Motor neuron (in vitro differentiated cells): ENCODE data around the gene SGPP2. TPM values are rescaled to one million over a fixed set of nuclear protein-coding genes. Genes with fewer than 3 reads are reported as not detected.
A peak's percentile ranks its signal among the peaks of the same experiment; 100 is the strongest.
"Not testable (repeated sequence)": the region's sequence is repeated elsewhere in the genome, so short reads cannot be mapped to it uniquely, and the experiment has no call there.

Experiments used
- ATAC-seq, 8 experiments: fragments of 200-7000 bp; cut with Tn5 transposase; replicated peaks in 6 of 8; 2 replicates each; pipeline ENCODE4 v1.8.0; 2021; ENCODE audit warnings: mild to moderate bottlenecking in 8 of 8, moderate library complexity in 8 of 8
- H3K27ac ChIP-seq, 2 donors: fragments of 250-450 bp; sonication (Bioruptor Pico); 2 replicates each; pipeline ENCODE4 v1.9.0; 2021; ENCODE audit warnings: antibody characterized with exemption in 2 of 2, mild to moderate bottlenecking in 2 of 2, moderate library complexity in 1 of 2
- H3K4me1 ChIP-seq, 2 donors: fragments of 250-450 bp; sonication (Bioruptor Pico); replicated peaks in 1 of 2; 2 replicates each; pipeline ENCODE4 v1.6.1; 2021; ENCODE audit warnings: antibody characterized with exemption in 2 of 2, mild to moderate bottlenecking in 2 of 2, moderate library complexity in 1 of 2
- H3K4me3 ChIP-seq, 5 donors: fragments of 250-450 bp; sonication (Bioruptor Pico); 2 replicates each; pipeline ENCODE4 v1.9.0; 2021; ENCODE audit warnings: antibody characterized with exemption in 5 of 5, mild to moderate bottlenecking in 5 of 5, moderate library complexity in 4 of 5
- WGBS, 10 experiments: fragments of 450-650 bp; shearing (Covaris generic); methylation state at CpG; one replicate each; pipeline ENCODE4 v1.0.0; 2022; 5-methylcytosine and 5-hydroxymethylcytosine counted together
- in situ Hi-C, 9 experiments: fragments of 400-800 bp; cut with MboI; loops; one replicate each; pipeline ENCODE4 v1.15.0; 2021; ENCODE audit warnings: low sequenced_read_pairs in 9 of 9, low pct_unique_long_range_greater_than_20kb in 2 of 9; ENCODE audit not compliant: unreplicated experiment in 9 of 9
- total RNA-seq, 8 experiments: library from RNA; unstranded; fragments of 300-600 nt; gene quantifications; 2 replicates each; pipeline versions ENCODE4 v1.2.3 to v1.2.4, GENCODE V29; 2022

The SGPP2 gene
- total RNA-seq, 8 experiments from 2014 or later, result 0.22 to 2.2 (median 0.87) TPM

DNA sequence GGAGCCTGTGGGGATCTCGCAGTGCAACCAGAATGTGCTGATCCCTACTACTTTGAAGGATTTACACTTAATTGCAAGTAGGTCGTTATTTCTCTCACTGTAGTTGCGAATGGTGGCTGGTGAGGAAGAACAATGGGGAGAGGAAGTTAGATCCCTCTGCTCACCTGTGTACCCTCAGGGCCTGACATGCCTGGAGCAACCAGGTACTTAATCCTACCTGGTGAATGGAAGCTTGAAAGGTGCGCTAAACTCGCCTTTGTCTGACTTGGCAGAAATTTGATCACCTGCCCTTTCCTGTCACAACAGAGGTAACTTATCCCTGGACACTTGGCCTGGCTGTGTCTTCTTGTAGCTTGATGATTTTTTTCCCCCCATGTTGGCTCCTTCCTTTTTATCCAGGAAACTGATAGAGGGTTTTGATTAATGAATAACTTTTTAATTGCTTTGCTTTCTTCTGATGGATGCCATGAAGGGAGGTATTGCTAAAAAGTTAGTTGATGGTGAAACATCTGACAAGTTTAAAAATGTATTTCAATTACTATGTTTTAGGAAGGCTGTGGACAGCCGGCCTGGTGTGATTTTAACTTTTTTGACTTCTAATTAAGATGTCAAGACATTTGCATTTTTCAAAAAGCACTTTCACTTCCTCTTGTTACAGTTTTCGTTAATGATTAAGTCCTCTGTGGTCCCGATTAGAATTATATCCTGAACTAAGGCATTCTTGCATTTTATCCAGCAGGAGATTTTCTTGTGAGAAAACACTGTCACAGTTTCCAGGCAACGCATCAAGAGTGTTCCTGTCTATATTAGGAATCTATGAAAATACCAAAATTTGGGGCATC lies 9.2 kb downstream of the SGPP2 start:
- 18 to 100% (median 67%) methylated on average over 2 to 8 of the region's 9 CpGs for WGBS, 10 experiments
- in situ Hi-C loops, result no loop called here

GRCh38 chr2:222434204-222434603 lies 9.9 kb downstream of the SGPP2 start:
- H3K4me1 ChIP-seq, result no peaks in the 10 kb centered on the region
- no peak overlapping the region for H3K27ac ChIP-seq
- in situ Hi-C loops, result no loop called here
- no peak overlapping the region for H3K4me3 ChIP-seq
- 12 to 88% (median 65%) methylated on average over 1 to 4 of the region's 4 CpGs; no CpG with 5 or more reads in 2 of the 10 experiments for WGBS, 10 experiments
- no peak for ATAC-seq

More for the DNA sequence above, 9.2 kb downstream of the SGPP2 start:
- H3K27ac ChIP-seq, result no peak overlapping the region
- ATAC-seq, result no peak
- no peak overlapping the region for H3K4me3 ChIP-seq
- H3K4me1 ChIP-seq, result no peaks in the 10 kb centered on the region

- H3K4me3 ChIP-seq, H3K4me1 ChIP-seq, ATAC-seq, in situ Hi-C loops, H3K27ac ChIP-seq: not testable (repeated sequence)
- WGBS, 10 experiments, result 14 to 100% (median 68%) methylated on average over 1 to 6 of the region's 6 CpGs
These were observed 11.2 kb downstream of the SGPP2 start for GRCh38 chr2:222435400-222436039.

GRCh38 chr2:222436040-222436413 lies 11.7 kb downstream of the SGPP2 start:
- no peak for ATAC-seq
- H3K4me3 ChIP-seq, result no peak overlapping the region
- no peak overlapping the region for H3K27ac ChIP-seq
- peaks cover 7 to 12% of the 10 kb centered on the region in 2 donors for H3K4me1 ChIP-seq
- in situ Hi-C loops, result no loop called here
- 0 to 100% (median 31%) methylated on average over 1 to 2 of the region's 2 CpGs; no CpG with 5 or more reads in 5 of the 10 experiments for WGBS, 10 experiments

DNA sequence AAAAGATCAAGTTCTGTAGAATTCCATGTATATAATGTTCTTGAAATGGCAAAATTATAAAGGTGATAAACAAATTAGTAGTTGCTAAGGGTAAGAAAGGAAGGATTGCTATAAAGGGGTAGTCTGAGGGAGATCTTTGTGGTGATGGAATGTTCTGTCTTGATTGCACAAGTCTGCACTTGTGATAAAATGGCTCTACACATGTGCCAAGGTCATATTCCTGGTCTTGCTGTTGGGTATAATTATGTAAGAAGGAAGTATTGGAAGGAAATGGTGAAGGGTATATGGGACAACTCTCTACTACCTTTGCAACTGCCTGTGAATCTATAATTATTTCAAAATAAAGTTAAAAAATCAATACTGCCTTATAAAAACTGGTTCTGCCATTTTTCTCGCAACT lies 15.3 kb downstream of the SGPP2 start:
- Histone ChIP-seq H3K4me1 (peaks cover 12 to 29% of the 10 kb centered on the region in 2 donors), H3K4me3 (no peak overlapping the region), H3K27ac (no peak overlapping the region)
- 0 to 100% (median 83%) methylated on average over 1 of the region's 1 CpG; no CpG with 5 or more reads in 3 of the 10 experiments for WGBS, 10 experiments
- in situ Hi-C loops, result no loop called here
- ATAC-seq, result no peak

DNA sequence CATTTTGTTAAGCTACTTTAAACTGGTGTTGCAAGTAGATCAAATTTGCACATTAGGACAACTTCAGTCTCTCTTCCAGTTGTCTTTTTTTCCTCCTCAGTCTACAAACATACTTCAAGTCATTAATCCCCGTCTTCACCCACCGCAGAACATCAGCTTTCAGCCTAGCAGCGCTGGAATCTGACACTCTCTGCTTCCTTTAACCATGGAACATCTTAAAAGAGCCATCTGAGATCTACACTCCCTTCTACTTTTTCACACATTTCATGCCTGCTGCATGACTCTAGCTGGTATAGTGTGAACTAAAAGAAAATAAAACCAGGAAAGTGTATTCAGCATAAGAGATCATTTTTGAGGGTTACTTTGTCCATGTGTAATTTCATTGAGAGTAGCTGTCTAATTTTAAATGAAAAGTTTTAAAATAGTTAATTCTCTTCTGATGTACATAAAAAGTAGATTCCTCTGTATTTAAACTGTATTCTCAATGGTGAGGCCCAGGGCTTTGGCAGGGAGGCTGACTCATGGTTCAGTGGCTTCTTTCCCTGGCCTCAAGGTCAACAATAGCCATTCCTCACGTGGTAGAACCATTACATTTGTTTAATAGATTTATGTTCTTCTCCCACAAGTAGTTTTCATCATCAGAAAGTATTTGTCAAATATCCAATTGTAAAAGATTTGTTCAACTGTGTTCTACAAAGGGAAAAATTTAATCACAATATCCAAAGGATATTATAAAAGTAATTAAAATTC lies 16.5 kb downstream of the SGPP2 start:
- 0 to 80% (median 38%) methylated on average over 1 to 4 of the region's 4 CpGs; no CpG with 5 or more reads in 1 of the 10 experiments for WGBS, 10 experiments
- H3K4me1 ChIP-seq, result peaks cover 12 to 29% of the 10 kb centered on the region in 2 donors
- ATAC-seq, result peak in 7 of 8 experiments; percentile 60 to 87 (median 80)
- no peak overlapping the region for H3K27ac ChIP-seq
- in situ Hi-C loops, result no loop called here
- H3K4me3 ChIP-seq, result no peak overlapping the region

- in situ Hi-C loops, result no loop called here
- WGBS, 10 experiments, result 11 to 57% (median 26%) methylated on average over 1 to 5 of the region's 5 CpGs; no CpG with 5 or more reads in 2 of the 10 experiments
- Histone ChIP-seq H3K4me3 (no peak overlapping the region), H3K27ac (no peak overlapping the region), H3K4me1 (peaks cover 12 to 29% of the 10 kb centered on the region in 2 donors)
- ATAC-seq, result peak in 5 of 8 experiments; percentile 89 to 96 (median 92)
These were observed 18.3 kb downstream of the SGPP2 start for GRCh38 chr2:222442665-222443064.

DNA sequence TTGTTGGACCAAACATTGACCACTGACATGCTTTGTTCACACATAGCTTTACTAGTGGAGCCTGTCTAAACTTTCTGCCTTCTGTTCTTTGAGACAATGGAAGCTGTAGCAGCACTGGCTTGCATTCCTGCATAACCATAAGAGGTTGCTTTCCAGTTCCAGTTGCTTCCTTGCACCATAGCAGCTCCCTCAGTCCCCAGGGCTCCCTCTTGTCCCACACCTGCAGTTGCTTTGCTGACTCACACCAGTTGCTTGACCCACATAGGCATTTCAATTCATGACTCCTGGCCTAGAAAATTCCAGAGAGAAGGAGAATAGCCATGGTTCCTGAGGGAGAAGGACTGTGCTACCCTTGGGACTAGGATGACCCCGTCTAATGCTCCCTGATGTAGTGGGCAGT lies 20.9 kb downstream of the SGPP2 start:
- Histone ChIP-seq H3K27ac (no peak overlapping the region), H3K4me3 (no peak overlapping the region), H3K4me1 (peaks cover 18 to 35% of the 10 kb centered on the region in 2 donors)
- in situ Hi-C loops, result no loop called here
- ATAC-seq, result peak in 1 of 8 experiments; percentile 51
- 0 to 100% (median 0%) methylated on average over 1 of the region's 1 CpG; no CpG with 5 or more reads in 7 of the 10 experiments for WGBS, 10 experiments

- WGBS, 10 experiments, result 6 to 100% (median 70%) methylated on average over 2 to 3 of the region's 3 CpGs; no CpG with 5 or more reads in 2 of the 10 experiments
- H3K4me1 ChIP-seq, result peaks cover 16 to 20% of the 10 kb centered on the region in 2 donors
- in situ Hi-C loops, result no loop called here
- no peak overlapping the region for H3K27ac ChIP-seq
- ATAC-seq, result peak in 1 of 8 experiments; percentile 21
- H3K4me3 ChIP-seq, result no peak overlapping the region
These were observed 22.8 kb downstream of the SGPP2 start for GRCh38 chr2:222447131-222447530.

DNA sequence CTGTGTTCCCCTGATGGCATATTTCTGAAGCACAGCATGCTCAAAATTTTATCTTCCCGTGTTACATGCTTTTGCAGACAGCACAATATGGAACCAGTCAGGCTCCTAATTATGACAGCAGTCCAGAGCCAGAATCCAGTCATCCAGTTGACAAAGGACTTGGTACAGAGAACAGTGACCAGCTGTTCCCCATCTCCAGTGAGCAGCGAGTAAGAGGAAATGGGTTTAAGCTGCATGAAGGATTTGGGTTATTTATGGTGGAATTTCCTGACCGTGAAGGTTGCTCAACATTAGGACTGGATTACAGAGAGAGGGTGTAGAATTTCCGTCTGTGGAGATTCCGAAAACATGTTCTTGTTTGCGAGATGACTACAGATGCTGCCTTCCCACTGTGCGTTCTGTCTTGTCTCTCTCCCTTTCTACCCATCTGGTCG lies 24.4 kb downstream of the SGPP2 start:
- in situ Hi-C loops, result no loop called here
- 0 to 88% (median 60%) methylated on average over 1 to 7 of the region's 8 CpGs; no CpG with 5 or more reads in 1 of the 10 experiments for WGBS, 10 experiments

GRCh38 chr2:222450021-222450420 lies 25.7 kb downstream of the SGPP2 start:
- peak in 5 of 8 experiments; percentile 98 to 100 (median 99) for ATAC-seq
- in situ Hi-C loops, result no loop called here
- WGBS, 10 experiments, result 0 to 51% (median 35%) methylated on average over 1 to 2 of the region's 2 CpGs; no CpG with 5 or more reads in 4 of the 10 experiments
- Histone ChIP-seq H3K4me1 (peaks cover 9 to 16% of the 10 kb centered on the region in 2 donors), H3K4me3 (no peak overlapping the region), H3K27ac (peak overlapping the region in 1 of 2 donors; percentile 55)

More for the DNA sequence above, 24.4 kb downstream of the SGPP2 start:
- ATAC-seq, result peak in 4 of 8 experiments; percentile 17 to 71 (median 52)
- no peak overlapping the region for H3K27ac ChIP-seq
- H3K4me1 ChIP-seq, result peaks cover 9 to 16% of the 10 kb centered on the region in 2 donors
- H3K4me3 ChIP-seq, result no peak overlapping the region

GRCh38 chr2:222451224-222451674 lies 26.9 kb downstream of the SGPP2 start:
- peak in 3 of 8 experiments; percentile 34 to 51 (median 36) for ATAC-seq
- no peak overlapping the region for H3K27ac ChIP-seq
- no peak overlapping the region for H3K4me3 ChIP-seq
- peaks cover 9 to 16% of the 10 kb centered on the region in 2 donors for H3K4me1 ChIP-seq
- 0 to 93% (median 73%) methylated on average over 1 to 5 of the region's 5 CpGs for WGBS, 10 experiments
- in situ Hi-C loops, result no loop called here
